ENCODE results near the gene WDR73.
A peak's percentile ranks its signal among the peaks of the same experiment; 100 is the strongest.
"Not testable (repeated sequence)": the region's sequence is repeated elsewhere in the genome, so short reads cannot be mapped to it uniquely, and the experiment has no call there.

Gene WDR73

GRCh38 chr15:84653910-84654688 is at the start of gene WDR73:
WDR73 (minus strand) TSS chr15:84654283; CDS start chr15:84654274, 9 bp downstream.
- DNase-seq, result peak; percentile 98

GRCh38 chr15:84703808-84704207 is 49.7 kb upstream of the WDR73 start:
- no peak for DNase-seq

DNA sequence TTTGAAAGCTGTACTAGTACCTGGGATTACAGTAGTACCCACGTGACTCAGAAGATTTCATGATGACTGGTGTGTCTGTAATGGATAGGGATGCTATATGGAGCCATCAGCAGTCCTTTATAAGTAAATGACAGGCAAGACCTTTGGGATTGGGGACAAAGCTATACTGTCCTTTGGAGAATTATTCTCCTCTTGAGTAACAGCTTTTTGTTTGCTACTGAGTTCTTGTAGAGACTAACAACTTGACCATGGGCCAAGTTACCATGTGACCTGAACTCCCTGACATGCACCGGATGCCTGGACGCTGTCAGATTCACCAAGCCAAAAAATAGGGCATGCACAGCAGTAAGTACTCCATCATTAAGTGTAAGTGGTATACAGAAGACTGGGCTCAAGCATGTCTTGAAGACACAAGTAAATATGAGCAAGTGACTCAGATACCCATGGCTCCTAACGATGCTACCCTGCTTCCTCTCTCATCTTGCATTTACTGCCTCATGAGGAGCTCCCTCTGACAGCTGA is 48.9 kb upstream of the WDR73 start:
- peak; percentile 13 for DNase-seq

DNA sequence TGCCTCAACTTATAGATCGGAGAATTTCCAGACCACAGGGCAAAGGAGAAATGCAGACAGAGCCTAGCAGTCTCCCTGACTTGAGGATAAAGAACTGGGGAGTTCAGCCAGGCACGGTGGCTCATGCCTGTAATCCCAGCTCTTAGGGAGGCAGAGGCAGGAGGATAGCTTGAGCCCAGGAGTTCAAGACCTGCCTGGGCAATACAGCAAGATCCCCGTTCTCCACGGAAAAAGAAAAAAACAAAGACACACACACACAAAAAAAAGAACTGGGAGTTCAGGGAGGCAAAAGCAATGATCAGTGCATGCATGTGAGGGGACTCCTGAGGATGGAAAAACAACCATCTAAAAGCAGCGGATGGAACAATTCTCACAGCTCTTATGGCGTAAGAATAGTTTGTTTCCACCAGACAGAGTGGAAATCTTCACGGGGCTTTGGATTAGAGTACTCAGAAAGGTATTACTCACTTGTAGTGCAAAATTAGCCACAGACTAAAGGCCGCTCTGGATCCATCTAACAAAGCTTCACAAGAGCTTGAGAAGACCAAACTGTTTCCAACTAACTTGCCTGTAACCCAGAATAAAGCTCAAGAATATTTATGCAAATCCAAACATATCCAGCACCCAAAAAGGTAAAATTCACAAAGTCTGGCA is 45.6 kb upstream of the WDR73 start:
- no peak for DNase-seq

- DNase-seq, result no peak
These were observed 43.3 kb upstream of the WDR73 start for GRCh38 chr15:84697236-84697990.

DNA sequence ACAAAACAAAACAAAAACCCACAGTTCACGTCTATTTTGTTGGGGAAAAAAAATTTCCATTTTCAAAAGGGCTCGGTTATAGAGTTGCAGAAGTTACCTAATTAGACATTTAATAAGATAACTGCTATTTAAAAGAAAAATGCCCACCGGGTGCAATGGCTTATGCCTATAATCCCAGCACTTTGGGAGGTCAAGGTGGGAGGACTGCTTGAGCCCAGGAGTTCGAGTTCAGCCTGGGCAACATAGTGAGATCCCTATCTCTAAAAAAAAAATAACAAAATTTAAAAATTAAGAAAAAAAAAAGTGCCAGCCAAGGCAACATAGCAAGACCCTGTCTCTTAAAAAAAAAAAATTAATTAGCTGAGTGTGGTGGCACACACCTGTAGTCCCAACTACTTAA is 42.7 kb upstream of the WDR73 start:
- no peak for DNase-seq

DNA sequence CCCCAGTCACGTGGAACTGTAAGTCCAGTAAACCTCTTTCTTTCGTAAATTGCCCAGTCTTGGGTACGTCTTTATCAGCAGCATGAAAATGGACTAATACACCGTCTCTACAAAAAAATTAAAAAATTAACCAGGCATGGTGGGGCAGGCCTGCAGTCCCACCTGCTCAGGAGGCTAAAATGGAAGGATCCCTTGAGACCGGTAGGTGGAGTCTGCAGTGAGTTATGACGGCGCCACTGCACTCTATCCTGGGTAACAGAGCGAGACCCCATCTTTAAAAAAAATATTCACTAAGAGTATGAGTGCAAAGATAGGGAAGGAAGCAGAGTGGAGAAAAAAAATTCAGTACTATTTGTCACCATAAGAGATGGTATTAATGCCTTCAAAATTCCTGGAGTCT is 36.3 kb upstream of the WDR73 start:
- DNase-seq, result no peak

- DNase-seq, result no peak
These were observed 35.8 kb upstream of the WDR73 start for GRCh38 chr15:84689858-84690257.

- not testable (repeated sequence) for DNase-seq
These were observed 32.4 kb upstream of the WDR73 start for GRCh38 chr15:84686446-84686845.

DNA sequence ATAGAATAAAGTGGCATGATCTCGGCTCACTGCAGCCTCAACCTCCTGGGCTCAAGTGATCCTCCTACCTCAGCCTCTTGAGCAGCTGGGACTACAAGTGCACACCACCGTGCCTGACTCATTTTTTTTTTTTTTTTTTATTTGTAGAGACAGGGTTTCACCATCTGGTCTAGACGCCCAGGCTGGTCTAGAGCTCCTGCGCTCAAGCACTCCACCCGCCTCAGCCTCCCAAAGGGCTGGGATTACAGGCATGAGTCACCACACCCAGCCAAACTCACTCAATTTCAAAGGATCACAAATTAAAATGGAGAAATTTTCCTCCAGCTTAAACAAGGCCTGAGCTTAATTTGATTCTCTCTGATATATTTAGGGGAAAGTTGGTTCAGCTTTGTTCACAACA is 31.2 kb upstream of the WDR73 start:
- DNase-seq, result peak; percentile 15

- no peak for DNase-seq
These were observed 30.0 kb upstream of the WDR73 start for GRCh38 chr15:84684092-84684491.

- peak; percentile 62 for DNase-seq
These were observed 27.7 kb upstream of the WDR73 start for GRCh38 chr15:84681831-84682230.

DNA sequence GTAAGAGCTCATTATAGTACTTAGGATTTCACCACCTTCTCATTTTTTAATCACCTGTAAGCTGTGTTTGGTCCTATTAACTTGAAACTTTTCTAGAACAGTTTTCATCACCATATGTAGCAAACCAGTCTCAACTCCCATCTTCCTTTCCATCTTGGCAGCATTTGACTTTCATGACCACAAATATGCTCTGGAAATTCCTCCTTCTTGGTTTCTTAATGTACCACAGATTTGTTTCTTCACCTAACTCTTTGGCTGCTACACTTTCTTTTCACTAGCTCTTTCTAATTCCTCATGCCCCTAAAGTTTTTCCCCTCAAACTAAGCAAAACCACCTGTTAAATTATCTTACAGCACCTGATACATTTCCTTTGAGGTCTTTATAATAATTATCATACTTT is 17.1 kb upstream of the WDR73 start:
- no peak for DNase-seq

DNA sequence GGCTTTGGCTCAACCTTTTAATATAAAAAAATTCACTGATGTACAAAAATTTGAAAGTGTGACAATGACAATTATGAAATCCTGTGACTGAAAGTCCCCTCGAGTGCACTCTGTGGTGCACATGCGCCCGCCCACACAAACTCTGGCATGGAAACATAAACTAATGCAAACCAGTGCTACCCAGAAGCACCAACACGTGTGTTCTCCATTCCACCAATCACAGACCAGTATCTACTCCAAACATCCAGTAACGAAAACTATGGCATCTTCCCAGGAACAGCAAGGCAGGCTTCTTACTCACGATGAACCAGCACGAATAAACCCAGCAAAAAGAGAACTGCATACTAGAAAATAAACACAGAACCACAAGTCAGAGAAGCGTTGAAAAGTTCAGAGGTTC is 15.6 kb upstream of the WDR73 start:
- no peak for DNase-seq

- no peak for DNase-seq
These were observed 14.3 kb upstream of the WDR73 start for GRCh38 chr15:84668221-84668982.

DNA sequence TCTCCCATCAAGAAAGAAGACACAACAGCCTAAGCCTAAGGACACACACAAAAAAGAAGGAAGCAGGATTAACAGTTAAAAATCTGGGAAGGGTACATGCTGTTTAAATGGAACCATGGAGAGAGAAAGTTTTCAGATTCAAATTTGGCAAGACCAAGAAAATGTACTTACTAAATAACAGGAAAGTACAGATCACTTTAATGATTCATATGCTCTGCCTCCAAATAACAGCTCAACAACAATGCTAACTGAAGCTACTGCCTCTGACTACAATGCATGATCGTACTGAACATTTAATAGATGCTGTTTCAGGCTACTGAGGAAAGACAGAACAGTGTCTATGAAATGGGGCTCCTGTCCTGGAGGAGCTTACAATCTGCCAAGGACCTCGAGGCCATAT is 12.3 kb upstream of the WDR73 start:
- no peak for DNase-seq

GRCh38 chr15:84661001-84661400 is 6.9 kb upstream of the WDR73 start:
- DNase-seq, result no peak

DNA sequence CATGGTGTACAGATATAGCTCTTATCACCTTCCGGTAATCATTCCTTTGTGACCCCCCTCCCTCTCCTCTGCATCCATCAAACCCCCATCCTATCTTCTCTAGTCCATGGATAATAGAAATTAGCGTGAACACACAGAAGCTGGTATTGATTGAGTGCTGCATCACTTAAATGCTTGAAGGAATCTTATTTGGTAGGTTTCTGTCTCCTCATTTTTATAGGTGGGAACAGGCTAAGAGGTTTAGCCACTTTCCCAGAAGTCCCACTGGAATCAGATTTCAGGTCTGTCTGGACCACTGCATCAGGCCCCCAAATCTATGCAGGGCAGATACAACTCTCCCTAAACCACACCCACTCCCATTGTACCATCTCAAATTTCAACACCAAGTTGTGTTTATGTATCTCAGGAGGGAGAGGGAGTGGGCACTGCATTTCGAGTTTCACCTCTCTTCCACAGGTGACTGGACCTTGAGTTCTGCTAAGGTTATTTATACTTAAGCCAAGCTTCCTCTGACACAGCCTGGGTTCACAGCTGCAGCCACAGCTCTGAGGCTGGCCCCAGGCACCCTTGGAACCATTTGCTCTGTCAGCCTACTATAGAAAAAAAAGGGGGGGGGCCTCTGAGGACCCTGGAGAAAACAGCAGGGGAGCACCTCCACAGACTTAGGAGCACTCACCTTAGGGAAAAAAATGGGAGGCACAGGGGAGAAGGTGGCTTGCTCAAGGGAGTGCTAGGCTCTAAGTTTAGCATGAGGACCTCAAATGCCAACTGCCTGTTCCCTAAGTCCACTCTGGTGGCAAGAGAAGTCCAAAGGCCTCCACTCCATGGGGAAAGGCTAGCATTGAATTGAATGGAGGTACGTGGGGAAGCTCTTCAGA is 6.1 kb upstream of the WDR73 start:
- no peak for DNase-seq

GRCh38 chr15:84658788-84659411 is 4.8 kb upstream of the WDR73 start:
- no peak for DNase-seq

DNA sequence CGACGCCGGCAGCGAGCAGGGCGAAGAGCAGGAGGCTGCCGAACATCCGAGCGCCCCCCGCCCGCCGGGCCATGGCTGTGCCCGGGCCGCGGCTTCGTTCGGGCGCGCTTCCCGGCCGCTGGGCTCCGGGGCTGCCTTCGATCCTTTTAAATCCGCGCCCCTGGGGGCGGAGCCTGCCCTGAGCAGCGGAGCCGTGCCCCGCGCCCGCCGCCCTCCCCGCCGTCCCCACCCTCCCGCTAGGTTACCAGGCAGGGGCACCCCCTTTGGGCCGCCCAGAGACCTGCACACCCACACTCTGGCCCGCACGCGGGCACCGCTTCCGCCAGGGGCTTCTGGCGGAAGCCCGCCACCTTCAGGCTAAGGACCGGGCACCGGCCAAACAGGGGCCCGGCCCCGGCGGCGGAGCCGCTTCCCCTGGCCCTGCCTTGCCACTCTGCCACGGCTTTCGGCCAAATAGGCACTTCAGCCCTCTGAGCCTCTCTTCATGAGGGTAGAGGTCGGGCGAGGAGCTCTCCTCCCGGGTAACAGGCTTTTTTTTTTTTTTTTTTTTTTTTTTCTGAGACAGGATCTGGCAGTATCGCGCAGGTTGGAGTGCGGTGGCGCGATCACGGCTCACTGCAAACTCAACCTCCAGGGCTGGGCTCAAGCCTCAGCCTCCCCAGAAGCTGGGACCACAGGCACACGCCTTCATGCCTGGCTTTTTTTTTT is 4.2 kb upstream of the WDR73 start, which contains the start of gene NMB:
Gene NMB (minus strand): TSS at position 120 of the 708 bp plus-strand sequence. CDS start 47 bp downstream, at position 73.
- DNase-seq, result peak; percentile 90

GRCh38 chr15:84657748-84658079 is 3.6 kb upstream of the WDR73 start:
- DNase-seq, result no peak
